RPMI8226 (cell line): Measurements from ENCODE around the gene SARS2.

Experiments used
- DNase-seq: peaks from one replicate; pipeline ENCODE4 v3.0.0-alpha.2; 2015

The SARS2 gene

DNA sequence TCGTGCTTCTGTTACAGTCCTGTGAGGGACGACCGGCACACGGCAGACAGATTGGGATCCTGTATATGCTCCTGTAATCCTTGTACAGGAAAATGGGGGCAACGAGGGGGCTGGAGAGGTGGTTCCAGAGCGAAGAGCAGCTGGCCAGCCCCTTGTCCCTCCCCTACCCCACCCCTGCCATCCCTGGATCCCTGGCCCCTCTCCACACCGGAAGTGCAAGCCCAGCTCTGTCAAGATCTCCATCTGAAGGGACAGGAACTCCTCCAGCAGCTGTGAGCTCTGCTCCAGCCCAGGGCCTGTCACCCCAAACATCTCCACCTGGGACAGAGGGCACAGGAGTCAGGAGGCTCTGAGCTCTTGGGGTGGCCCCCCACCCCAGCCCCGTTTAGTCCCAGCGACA is 13.0 kb downstream of the SARS2 start:
- no peak for DNase-seq

DNA sequence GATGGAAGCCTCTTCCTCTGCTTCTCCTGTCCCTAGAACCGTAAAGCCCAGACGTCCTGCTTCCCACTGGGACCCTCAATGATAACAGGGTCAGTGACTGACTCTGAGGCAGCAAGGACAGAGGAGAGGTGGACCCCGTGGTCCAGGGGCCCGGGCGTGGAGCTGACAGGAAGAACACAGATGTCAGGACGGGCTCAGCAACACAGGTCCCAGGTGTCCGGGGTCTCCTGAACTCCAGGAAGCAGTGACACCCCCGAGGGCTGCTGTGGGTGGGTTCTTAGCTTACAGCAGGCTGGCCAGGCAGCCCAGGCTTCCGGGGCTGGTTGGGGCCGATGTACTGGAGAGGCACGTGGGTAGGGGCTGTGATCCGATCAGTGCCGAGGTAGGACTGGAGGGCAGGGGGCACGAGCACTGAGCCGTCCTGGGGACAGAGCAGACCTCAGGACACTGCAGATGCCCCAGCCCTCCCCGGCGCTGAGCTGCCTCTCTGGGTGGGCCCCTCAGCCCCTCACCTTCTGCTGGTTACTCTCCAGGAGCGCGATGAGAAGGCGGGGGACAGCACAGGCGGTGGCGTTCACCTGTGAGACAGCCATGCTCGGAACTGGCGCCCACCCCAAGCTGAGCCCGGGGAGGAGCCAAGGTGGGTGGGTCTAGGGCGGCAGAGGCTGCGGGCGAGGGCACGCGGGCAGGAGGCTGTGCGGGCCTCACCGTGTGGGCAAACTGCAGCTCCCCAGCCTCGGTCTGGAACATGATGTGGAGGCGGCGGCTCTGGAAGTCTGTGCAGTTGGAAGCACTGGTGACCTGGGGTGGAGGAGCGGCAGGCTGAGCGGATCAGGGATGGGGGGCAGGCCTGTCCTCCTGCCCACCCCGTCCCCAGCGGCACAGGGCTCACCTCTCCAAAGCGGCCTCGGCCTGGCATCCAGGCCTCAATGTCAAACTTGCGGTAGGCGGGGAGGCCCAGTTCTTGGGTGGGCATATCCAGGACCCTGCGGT is 14.9 kb downstream of the SARS2 start:
- no peak for DNase-seq

DNA sequence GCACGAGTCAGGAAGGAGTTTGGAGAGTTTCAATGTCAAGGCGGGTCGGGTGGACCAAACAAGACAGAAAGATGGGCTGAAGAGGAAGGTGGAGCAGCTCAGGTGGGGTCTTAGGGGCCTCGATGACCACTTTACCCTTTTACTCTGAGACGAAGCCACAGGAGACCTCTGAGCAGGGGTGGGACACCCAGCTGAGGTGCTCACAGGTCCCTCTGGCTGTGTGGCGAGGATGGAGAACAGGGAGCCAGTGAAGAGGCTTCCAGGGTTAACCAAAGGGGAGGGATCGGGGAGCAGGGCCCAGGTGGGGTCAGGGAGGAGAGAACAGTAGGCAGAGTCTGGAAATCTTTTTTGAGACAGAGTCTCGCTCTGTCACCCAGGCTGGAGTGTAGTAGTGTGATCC is 16.6 kb downstream of the SARS2 start:
- no peak for DNase-seq

DNA sequence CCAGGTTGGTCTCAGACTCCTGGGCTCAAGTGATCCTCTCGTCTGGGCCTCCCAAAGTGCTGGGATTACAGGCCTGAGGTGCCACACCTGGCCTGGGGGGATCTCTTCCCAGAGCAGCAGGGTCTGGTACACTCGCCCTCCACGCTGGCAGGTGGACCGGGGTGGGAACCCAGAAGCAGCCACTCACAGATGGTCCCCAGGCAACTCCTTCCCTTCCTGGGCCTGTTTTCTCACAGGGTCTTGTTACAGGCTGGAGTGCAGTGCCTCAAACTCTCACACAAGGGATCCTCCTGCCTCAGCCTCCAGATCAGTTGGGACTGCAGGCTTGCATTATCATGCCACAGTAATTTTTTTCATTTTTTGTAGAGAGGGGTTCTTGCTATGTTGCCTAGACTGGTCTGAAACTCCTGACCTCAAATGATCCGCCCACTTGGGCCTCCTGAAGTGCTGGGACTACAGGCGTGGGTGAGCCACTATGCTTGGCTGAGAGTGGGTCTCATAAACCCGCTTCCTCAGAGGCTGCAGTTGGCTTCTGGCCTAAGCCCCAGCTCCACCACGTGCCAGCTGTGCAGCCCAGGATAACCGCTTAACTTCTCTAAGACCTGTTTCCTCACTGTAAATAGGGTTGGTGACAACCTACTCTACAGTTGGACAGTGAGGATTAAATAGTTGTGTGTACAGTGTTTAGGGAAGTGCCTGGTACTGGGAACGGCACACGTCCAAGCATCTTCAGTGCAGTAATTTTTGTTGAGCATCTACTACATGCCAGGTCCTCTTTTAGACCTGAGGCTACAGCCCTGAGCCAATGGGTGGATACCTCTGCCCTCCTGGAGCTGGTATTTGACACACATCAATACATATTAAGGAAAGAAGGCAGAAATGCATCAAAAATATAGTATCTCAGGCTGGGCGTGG is 17.7 kb downstream of the SARS2 start:
- peak; percentile 8 for DNase-seq

DNA sequence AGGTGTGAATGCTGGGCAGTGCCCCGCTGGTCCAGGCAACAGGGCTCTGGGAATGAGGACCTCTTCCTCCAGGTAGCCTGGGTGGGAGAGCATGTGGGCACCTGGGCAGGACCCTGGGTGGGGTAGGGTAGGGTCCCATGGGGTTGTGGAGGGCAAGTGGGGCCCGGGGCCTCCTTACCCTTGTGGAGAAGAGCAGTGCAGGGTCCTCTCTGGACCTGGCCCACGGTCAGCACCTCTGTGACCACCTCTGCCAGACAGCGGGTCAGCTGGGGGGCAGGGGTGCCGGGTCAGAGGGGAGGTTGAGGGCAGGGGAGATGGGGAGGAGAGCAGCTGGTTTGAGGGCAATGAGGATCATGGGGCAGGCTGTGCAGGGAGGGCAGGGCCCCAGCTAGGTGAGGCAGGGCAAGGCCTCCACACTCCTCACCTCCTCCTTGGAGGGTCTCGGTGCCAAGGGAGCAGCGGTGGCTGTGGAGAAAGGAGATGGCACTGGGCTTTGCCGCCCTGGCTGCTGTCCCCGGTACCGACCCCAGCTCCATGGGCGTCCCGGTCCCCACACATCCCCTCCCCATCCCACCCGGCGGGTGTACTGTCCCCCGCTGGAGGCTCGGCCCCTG is 19.1 kb downstream of the SARS2 start:
- DNase-seq = no peak

DNA sequence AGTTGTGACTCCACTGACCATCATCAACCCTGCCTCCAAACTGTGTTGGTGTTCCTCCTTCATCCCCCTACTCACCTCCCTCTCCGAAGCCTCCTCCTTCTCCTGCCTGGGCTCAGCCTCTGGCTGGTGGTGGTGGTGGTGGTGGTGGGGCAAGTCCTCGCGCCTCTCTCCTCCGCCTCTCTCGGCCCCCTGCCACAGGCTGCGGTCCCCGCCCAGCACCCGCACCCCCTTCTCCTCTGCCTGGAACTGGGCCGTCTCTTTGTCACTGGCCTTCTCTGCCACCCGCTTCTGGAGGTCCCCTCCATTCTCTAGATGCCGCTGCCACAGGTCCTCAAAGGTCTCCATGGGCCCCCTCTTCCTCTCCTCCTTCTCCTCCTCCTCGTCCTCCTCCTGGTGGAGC is 20.1 kb downstream of the SARS2 start:
- no peak for DNase-seq

DNA sequence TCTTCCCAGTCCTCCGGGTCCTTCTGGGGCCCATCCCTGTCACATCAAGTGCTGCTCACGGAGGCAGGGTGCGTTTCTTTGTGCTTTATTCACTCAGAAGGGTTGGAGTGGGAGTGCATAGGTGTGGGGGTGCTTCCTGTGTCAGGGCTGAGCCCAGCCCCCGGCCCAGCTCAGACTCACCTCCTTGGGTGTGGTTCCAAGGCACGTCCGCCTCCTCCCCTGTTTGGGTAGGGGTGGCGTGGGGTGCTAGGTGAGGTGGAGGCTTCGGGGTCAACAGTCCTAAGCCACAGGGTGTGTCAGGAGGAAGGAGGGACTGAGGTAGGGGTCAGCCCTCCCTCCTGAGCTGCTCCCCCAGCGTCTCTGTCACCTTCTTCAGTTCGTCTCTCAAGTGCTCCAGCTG is 21.7 kb downstream of the SARS2 start:
- DNase-seq = no peak

DNA sequence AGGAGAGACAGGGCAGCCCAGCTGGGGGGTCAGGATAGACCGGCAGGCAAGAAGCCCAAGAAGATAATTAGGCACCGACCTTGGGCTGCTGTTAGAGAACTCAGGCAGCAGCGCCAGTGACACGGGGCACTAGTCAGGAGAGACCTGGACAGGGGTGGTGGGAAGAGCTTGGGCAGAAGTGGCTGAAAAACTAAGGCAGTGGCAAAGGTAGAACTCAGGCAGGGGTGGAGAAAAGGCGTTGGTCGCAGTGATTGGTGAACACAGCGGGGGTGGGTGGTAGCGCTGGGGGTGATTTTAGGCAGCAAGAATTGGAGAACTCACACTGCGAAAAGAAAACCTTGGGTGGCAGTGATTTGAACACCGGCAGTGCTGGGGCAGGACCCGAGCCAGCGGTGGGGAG is 22.9 kb downstream of the SARS2 start:
- DNase-seq = no peak

DNA sequence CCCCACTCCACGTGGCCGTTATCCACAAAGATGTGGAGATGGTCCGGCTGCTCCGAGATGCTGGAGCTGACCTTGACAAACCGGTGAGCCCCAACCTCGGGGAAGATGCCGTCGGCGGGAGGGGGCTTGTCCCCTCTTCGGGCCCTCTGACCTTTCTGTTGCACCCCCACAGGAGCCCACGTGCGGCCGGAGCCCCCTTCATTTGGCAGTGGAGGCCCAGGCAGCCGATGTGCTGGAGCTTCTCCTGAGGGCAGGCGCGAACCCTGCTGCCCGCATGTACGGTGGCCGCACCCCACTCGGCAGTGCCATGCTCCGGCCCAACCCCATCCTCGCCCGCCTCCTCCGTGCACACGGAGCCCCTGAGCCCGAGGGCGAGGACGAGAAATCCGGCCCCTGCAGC is 23.3 kb downstream of the SARS2 start:
- DNase-seq = no peak

DNA sequence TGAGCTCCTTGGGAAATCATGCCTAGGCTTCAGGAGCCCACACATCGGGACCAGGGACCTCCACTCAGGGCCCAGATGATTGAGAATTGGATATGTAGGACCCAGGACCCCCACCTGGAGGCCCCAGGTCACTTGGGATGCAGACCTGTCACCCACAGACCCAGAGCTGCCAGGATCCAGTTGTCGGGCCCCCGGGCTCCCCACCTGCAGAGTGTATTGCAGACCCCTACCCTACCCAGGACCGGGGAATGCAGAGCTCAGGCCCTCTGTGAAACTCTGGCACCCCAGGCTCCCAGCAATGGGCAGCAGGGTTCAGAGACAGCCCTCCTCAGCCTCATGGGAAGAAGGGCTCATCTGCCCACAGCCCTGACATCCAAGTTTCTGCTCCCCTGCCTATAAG is 24.9 kb downstream of the SARS2 start:
- no peak for DNase-seq

DNA sequence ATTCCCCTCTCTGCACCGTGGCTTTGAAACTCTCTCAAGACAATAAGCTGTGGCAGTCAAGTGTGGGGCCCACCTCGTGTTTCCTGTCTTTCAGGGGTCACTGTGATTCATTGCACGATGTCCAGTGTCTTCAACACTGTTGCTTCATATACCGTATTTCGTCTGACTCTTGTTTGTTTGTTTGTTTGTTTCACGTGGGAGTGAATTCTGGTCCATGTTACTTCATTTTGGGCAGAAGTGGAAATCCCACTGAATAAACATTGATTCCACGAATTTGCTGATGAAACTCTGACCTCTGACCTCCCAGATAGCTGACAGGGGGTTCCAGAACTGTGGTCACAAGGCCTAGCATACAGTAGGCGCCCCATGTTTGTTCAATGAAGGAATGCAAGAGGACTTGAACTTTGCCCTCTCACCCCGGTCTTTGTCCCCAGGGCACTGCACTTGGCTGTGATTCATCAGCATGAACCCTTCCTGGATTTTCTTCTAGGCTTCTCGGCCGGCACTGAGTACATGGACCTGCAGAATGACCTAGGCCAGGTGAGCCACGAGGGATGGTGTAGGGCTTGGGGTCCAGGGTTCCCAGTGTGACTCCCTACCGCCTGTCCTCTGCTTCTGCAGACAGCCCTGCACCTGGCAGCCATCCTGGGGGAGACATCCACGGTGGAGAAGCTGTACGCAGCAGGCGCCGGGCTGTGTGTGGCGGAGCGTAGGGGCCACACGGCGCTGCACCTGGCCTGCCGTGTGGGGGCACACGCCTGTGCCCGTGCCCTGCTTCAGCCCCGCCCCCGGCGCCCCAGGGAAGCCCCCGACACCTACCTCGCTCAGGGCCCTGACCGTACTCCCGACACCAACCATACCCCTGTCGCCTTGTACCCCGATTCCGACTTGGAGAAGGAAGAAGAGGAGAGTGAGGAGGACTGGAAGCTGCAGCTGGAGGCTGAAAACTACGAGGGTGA is 25.7 kb downstream of the SARS2 start:
- no peak for DNase-seq

DNA sequence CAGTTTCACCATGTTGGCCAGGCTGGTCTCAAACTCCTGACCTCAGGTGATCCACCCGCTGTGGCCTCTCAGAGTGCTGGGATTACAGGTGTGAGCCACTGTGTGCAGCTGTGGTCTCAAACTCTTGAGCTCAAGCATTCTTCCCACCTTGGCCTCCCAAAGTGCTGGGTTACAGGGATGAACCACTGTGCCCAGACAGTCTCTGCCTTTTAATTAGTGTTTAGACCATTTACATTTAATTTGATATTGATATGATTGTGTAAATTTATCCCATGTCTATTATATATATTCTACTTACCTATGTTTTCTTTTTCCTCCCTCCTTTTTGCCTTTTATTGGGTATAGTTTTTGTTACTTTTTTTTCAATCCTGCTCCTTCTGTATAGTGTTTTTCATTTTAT is 28.9 kb downstream of the SARS2 start:
- no peak for DNase-seq

DNA sequence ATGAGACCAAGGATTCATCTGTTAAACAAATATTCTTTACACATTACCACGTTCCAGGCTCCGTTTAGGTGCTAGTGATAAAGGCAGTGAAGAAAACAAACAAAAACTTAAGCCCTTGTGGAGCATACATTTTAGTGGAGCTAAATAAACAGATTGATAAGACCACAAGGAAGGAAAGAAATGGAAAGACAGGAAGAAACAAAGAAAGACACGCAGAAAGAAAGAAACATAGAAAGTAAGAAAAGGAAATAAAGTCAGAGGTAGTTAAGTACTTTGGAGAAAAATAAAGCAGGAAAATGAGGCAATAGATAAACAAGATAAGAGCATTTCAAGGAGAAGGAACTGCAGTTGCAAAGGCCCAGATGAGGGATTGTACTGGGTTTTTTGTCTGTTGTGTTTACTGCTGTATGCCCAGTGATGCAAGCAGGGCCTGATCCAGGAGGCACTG is 29.8 kb downstream of the SARS2 start:
- DNase-seq = no peak

DNA sequence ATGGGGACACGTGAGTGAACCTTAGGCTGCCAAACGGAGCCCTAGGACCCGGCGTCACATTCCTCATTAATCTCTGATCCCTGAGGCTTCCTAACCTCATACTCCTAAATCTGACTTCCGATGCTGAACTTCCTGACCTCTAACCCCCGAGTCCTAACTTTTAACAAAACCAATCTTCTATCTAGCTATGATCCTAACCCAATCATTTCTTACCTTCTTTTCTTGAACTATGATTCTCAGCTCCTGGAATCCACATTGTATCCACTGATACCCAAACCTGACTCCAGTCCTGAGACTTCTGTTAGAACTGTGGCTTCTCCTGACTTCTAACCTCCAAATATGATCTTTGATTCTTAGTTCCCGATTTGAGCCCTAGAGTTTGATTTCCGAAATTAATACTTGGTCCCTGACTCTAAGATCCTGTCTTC is 30.3 kb downstream of the SARS2 start:
- no peak for DNase-seq

DNA sequence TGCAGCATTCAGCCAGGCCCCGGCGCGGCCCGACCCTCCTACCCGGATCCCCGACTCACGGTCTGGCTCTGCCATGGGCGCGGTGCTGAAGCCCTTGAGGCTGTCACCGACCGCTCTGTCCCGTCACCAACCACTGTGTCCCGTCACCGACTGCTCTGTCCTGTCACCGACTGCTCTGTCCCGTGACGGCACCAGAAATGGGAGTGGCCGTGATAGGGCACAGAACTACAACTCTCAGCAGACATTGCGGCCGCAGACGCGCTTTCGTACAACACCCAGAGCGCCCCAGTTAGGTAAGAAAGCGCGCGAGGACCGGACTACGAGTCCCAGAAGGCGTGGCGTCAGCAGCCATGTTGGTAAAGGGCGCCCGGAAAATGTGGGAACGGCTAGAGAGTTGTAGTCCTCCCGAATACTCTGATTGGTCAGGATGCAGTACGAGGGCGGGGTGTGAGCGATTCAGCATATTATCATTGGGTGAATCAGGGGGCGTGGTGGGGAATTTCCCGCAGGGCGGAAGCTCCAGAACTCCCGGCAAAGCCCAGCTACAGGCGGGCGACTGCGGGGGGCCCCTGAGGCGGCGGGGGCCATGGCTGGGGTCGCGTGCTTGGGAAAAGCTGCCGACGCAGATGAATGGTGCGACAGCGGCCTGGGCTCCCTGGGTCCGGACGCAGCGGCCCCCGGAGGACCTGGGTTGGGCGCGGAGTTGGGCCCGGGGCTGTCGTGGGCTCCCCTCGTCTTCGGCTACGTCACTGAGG is 30.9 kb downstream of the SARS2 start, which contains the start of the genes NFKBIB and SIRT2:
NFKBIB (plus strand) TSS at position 523 of the 755 bp plus-strand sequence; CDS start at position 587, 64 bp downstream.
SIRT2 (minus strand) TSS at position 172 of the 755 bp plus-strand sequence; CDS start at position 75, 97 bp downstream.
- DNase-seq = peak; percentile 98

DNA sequence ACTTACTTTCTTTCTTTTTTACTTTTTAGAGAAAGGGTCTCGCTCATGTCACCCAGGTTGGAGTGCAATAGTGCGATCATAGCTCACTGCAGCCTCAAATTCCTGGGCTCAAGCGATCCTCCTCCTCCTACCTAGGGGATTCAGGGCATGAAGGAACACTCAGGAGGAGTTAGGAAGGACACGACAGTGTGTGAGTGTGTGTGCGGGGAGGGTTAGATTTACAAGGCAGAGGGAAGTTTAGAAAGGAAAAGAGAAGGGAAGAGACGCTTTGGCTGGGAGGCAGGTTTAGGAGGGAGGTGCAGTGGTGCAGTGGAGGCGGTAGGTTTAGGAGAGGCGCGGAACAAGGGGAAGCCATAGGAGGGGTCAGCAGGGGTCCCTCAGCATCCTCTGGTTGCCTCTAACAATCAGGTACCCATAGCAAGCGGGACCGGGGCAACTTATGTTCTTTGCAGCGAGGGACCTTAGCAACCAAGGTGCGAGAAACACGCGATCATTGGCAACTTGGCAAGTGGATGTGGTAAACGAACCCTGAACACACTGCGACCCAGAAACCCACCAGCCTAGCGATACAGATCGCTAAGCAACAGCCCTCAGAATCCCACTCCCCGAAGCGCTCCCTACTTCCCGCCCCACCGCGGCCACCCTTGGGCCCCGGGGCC is 31.6 kb downstream of the SARS2 start:
- peak; percentile 12 for DNase-seq

DNA sequence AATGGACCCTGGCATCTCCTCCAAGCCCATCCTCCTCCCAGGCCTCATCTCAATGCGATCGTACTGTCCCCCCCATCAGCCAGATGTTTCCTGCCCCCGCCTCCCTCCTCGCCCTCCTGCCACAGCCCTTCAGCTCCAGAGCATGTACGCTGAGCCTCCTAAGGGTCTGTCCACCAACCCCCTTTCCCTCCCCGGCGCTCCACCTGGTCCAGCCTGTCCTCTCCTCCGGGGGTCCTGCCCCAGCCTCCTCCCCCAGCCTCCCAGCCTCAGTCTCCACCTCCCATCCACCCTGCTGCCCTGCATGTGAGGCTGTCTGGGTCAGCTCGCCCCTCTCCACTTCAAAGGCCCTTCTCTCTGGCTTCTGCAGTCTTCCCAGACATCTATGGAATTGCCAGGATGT is 35.6 kb downstream of the SARS2 start:
- DNase-seq = no peak

DNA sequence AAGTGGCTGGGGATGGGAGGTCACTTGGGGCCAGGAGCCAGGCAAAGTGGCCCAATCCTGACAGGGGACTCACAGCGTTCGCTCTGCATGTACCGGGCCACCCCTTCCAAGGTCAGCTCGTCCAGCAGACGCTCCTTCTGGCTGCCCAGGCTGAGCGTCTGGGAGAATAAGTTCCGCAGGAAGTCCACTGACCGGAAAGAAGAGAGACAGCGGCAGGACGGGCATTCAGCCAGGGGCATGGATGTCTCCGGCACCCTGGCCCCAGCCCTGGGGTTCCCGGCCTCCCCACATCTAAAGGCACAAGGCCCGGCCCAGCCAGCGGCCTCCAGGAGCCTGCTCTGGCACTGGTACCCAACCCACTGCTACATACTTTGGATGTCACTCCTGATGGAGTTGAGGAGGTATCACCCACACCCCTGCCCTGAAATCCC is 37.2 kb downstream of the SARS2 start:
- no peak for DNase-seq

DNA sequence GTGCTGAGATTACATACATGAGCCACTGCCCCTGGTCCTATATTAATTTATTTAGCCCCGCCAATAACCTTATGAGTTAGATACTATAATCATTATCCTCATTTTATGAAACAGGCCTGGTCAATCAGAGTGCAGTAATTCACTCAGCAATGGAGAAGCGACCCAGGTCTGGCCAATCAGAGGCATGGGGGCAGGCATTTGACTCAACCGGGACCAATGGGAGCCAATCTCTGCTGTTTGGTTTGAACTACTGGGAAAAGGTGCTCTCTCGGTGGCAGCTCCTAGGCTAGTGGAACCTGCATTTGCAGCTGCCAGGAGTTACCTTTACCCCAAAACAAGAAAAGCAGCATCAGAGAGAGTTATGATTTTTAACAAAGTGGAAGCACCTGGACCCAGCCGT is 37.7 kb downstream of the SARS2 start:
- no peak for DNase-seq

DNA sequence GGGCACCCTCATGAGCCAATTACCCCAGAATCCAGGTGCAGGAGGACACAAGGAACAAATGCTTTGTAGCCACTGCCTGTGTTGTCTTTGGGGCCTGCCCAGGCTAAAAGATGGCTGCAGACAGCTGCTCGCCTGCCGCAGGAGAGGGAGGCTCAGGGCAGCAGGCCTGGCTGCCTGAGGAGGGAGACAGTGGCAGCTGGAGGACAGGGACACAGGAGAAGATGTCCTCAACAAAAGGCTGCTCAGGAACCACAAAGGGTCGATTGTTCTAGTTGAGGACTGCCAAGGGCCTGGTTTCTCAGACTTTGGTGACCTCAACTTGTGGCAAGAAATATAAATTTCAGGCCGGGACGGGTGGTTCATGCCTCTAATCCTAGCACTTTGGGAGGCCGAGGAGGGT is 38.8 kb downstream of the SARS2 start:
- DNase-seq = no peak
